Upper lobe of left lung (tissue), 6 donors: ENCODE data around the gene SLC12A6. TPM values are rescaled to one million over a fixed set of nuclear protein-coding genes. Genes with fewer than 3 reads are reported as not detected.

Experiments used
- ATAC-seq, 2 donors: fragments of 200-7000 bp; cut with Tn5 transposase; one replicate each; pipeline ENCODE4 v1.9.1; 2022; ENCODE audit warnings: mild to moderate bottlenecking in 2 of 2, moderate library complexity in 2 of 2; ENCODE audit not compliant: low FRiP score in 2 of 2
- DNase-seq, 2 donors: peaks; one replicate each; pipeline ENCODE4 v3.0.0-alpha.2; 2019 to 2020
- H3K27ac ChIP-seq, 4 donors: fragments of 200-600 bp; sonication (generic); one replicate each; pipeline ENCODE4 v1.5.1; 2016 to 2019
- H3K27me3 ChIP-seq, 4 donors: fragments of 200-600 bp; sonication (generic); one replicate each; pipeline ENCODE4 v1.5.1; 2017 to 2019
- H3K36me3 ChIP-seq, 4 donors: fragments of 200-600 bp; sonication (generic); one replicate each; pipeline ENCODE4 v1.5.1; 2016 to 2019
- H3K4me1 ChIP-seq, 4 donors: fragments of 200-600 bp; sonication (generic); one replicate each; pipeline ENCODE4 v1.5.1; 2018 to 2019
- H3K4me3 ChIP-seq, 4 donors: fragments of 200-600 bp; sonication (generic); one replicate each; pipeline ENCODE4 v1.5.1; 2017 to 2019; ENCODE audit warnings: mild to moderate bottlenecking in 2 of 4, moderate library complexity in 1 of 4
- H3K9me3 ChIP-seq, 4 donors: fragments of 200-600 bp; sonication (generic); one replicate each; pipeline ENCODE4 v1.5.1; 2018 to 2019
- EP300 ChIP-seq, 4 donors: sonication (generic); formaldehyde crosslinking; IDR thresholded peaks; one replicate each; pipeline ENCODE4 v1.5.1; 2017; ENCODE audit warnings: antibody characterized with exemption in 4 of 4, control low read depth in 2 of 4
- POLR2A ChIP-seq, 4 donors: fragments of 450-650 bp; IDR thresholded peaks; one replicate each; pipeline ENCODE4 v1.5.1; 2016 to 2017; ENCODE audit warnings: antibody characterized with exemption in 4 of 4, mild to moderate bottlenecking in 2 of 4
- POLR2AphosphoS5 ChIP-seq, 2 donors: sonication (generic); formaldehyde crosslinking; IDR thresholded peaks; one replicate each; pipeline ENCODE4 v1.5.1; 2017; ENCODE audit warnings: antibody characterized with exemption in 2 of 2
- WGBS, 2 donors: methylation state at CpG; one replicate each; pipeline ENCODE4 v1.1.5; 2017 to 2018; 5-methylcytosine and 5-hydroxymethylcytosine counted together
- total RNA-seq, 6 donors: library from RNA; depleted of rRNA in 4 of 6; stranded (reverse); fragments of >200 nt in 4 of 6; gene quantifications; one replicate each; pipeline versions ENCODE4 v1.1.0 to v1.2.1, GENCODE V29; 2016 to 2021
- TF ChIP-seq, protein P1 (sequence below), 6 experiments: fragments of 450-650 bp in 4 of 6; fragments of 200-600 bp in 2 of 6; sonication (generic) in 2 of 6; IDR thresholded peaks; one replicate each; pipeline ENCODE4 v1.5.1; 2016 to 2019; ENCODE audit warnings: antibody characterized with exemption in 6 of 6
- donor health status: DM: no; HTN: no; CAD: no; lungs with moderate emphysema.
- donor health status: DM: no; HTN: yes; CAD: no; lungs with severe emphysema.

SLC12A6 gene
- total RNA-seq, 6 donors from 2014 or later, result 35.3 to 68.1 (median 50.4) TPM

DNA sequence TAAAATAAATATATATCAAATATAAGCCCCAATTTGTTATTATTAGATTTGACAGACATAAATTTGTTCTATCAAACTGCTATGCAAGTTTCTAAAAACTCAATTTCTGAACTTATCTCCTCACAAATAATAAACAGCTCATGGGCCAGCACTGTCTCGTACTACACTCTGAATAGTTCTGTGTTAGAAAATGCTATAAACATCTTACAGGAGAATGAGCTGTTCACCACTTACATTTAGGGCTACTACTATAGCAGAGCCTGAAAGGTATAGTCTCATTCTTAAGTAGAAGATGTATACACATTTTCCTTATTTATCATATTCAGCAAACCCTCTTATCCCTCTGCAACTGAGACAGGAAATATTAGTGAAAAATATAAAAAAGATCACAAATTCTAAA lies 12.6 kb downstream of the SLC12A6 start:
- Histone ChIP-seq H3K4me1 (no peaks in the 10 kb centered on the region), H3K27me3 (no peaks in the 10 kb centered on the region), H3K9me3 (no peaks in the 10 kb centered on the region), H3K27ac (no peak overlapping the region), H3K36me3 (no peaks in the 10 kb centered on the region), H3K4me3 (no peak overlapping the region)
- no peak for ATAC-seq
- TF ChIP-seq, protein P1, sequence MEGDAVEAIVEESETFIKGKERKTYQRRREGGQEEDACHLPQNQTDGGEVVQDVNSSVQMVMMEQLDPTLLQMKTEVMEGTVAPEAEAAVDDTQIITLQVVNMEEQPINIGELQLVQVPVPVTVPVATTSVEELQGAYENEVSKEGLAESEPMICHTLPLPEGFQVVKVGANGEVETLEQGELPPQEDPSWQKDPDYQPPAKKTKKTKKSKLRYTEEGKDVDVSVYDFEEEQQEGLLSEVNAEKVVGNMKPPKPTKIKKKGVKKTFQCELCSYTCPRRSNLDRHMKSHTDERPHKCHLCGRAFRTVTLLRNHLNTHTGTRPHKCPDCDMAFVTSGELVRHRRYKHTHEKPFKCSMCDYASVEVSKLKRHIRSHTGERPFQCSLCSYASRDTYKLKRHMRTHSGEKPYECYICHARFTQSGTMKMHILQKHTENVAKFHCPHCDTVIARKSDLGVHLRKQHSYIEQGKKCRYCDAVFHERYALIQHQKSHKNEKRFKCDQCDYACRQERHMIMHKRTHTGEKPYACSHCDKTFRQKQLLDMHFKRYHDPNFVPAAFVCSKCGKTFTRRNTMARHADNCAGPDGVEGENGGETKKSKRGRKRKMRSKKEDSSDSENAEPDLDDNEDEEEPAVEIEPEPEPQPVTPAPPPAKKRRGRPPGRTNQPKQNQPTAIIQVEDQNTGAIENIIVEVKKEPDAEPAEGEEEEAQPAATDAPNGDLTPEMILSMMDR (IDR thresholded peaks at IDR 0.05), result no peak
- TF ChIP-seq EP300 (IDR thresholded peaks at IDR 0.05) (no peak), POLR2A (IDR thresholded peaks at IDR 0.05) (no peak), POLR2AphosphoS5 (IDR thresholded peaks at IDR 0.05) (no peak)
- no peak for DNase-seq
- WGBS, 2 donors, result 93 to 96% methylated on average over 1 of the region's 1 CpG

DNA sequence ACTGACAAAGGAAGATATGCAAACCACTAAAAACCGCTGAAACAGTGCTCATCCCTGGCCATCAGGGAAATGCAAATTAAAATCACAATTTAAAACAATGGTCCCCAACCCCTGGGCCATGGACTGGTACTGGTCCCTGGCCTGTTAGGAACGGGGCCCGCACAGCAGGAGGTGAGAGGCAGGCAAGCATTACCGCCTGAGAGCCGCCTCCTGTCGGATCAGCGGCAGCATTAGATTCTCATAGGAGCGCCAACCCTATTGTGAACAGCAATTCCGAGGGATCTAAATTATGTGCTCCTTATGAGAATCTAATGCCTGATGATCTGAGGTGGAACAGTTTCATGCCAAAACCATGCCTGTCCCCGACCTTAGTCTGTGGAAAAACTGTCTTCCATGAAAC lies 14.4 kb downstream of the SLC12A6 start:
- Histone ChIP-seq H3K4me3 (no peak overlapping the region), H3K27me3 (no peaks in the 10 kb centered on the region), H3K36me3 (no peaks in the 10 kb centered on the region), H3K27ac (no peak overlapping the region), H3K4me1 (peaks cover 6 to 10% (median 7%) of the 10 kb centered on the region in 4 donors), H3K9me3 (no peaks in the 10 kb centered on the region)
- no peak for ATAC-seq
- no peak for TF ChIP-seq EP300 (IDR thresholded peaks at IDR 0.05)
- TF ChIP-seq POLR2AphosphoS5 (IDR thresholded peaks at IDR 0.05), result no peak
- no peak for TF ChIP-seq POLR2A (IDR thresholded peaks at IDR 0.05)
- TF ChIP-seq, protein P1 (IDR thresholded peaks at IDR 0.05), result no peak
- DNase-seq, result peak in 1 of 2 donors; percentile 22
- 93 to 97% methylated on average over 10 of the region's 10 CpGs for WGBS, 2 donors

DNA sequence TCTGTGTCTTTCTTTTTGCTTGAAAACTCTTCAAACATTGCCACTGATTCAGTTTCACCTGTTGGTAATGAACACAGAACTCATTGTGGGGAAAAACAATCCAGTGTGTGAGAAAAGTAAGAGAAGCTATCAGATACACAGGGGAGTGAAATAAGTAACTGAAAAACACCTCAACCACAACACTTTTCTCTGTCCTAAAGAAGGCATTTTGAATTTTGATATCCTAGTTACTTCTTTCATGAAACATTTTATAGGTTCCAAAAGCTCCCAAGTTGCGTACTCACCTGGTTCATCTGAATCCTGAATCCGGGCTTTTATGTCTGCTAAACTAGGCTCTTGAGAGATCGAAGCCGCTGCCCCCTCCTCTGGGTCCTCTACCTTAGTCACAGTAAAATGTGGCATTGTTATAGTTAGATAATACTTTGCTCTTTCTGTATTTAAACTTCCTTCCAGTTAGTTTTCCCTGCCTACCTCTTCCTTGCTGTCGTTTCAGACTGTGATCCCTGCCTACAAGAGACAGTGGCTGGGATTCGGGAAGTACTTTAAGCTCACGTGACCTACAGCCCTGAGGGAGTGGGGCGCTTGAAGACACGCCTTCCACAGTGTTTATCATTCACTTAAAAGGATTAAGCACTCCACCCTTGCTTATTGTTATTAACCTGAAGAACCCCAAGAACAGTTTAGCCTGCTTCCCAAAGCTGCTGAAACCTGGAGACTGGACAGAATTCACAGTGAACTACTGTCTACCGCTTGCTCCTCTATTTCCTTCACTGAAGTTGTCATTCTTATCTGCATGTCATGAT lies 19.1 kb downstream of the SLC12A6 start:
- Histone ChIP-seq H3K4me1 (peaks cover 16 to 28% (median 18%) of the 10 kb centered on the region in 4 donors), H3K9me3 (no peaks in the 10 kb centered on the region), H3K36me3 (no peaks in the 10 kb centered on the region), H3K4me3 (peak overlapping the region; percentile 39 to 58 (median 44)), H3K27ac (peak overlapping the region; percentile 53 to 83 (median 71)), H3K27me3 (no peaks in the 10 kb centered on the region)
- DNase-seq (peak in 1 of 2 donors; percentile 89), ATAC-seq (peak; percentile 93 to 98)
- WGBS, 2 donors, result 3% methylated on average over 10 of the region's 10 CpGs
- peak in 3 of 4 donors; percentile 37 to 77 (median 74) for TF ChIP-seq POLR2A (IDR thresholded peaks at IDR 0.05)
- peak; percentile 20 to 94 for TF ChIP-seq POLR2AphosphoS5 (IDR thresholded peaks at IDR 0.05)
- TF ChIP-seq, protein P1 (IDR thresholded peaks at IDR 0.05), result no peak
- TF ChIP-seq EP300 (IDR thresholded peaks at IDR 0.05), result no peak

DNA sequence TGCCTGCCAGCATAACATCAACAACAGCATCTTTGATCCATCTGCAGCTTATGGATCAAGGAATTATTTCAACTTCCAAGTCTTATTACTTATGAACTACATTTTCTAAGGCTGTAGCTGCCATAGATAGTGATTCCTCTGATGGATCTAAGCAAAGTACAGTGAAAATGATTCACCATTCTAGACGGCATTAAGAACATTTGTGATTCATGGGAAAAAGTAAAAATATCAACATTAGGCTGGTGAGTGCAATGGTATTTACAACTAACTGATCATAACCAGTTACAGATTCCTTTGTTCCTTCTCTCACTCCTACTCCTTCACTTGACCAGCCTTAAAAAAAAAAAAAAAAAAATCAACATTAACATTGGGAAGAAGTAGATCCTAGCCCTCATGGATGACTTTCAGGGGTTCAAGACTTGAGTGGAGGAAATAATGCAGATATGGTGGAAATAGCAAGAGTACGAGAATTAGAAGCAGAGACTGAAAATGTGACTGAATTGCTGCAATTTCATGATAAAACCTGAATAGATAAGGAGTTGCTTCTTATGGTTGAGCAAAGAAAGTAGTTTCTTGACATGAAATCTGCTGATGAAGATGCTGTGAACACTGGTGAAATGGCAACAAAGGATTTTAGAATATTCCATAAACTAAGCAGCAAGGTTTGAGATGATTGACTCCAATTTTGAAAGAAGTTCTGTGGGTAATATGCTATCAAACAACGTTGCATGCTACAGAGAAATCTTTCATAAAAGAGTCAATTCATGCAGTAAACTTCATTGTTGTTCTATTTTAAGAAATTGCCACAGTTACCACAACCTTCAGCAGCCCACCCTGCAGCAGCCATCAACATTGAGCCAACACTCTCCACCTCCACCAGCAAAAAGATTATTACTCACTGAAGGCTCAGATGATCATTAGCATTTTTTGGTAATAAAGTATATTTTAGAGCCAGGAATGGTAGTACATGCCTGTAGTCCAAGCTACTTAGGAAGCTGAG lies 22.8 kb downstream of the SLC12A6 start:
- no peaks in the 10 kb centered on the region for H3K9me3 ChIP-seq
- no peaks in the 10 kb centered on the region for H3K36me3 ChIP-seq
- ATAC-seq, result no peak
- H3K4me1 ChIP-seq, result peaks cover 16 to 28% (median 18%) of the 10 kb centered on the region in 4 donors
- no peak for DNase-seq
- H3K27me3 ChIP-seq, result no peaks in the 10 kb centered on the region
- no peak overlapping the region for H3K27ac ChIP-seq
- no peak overlapping the region for H3K4me3 ChIP-seq
- WGBS, 2 donors, result 78 to 84% methylated on average over 3 of the region's 3 CpGs
- TF ChIP-seq, protein P1 (IDR thresholded peaks at IDR 0.05), result no peak
- TF ChIP-seq POLR2A (IDR thresholded peaks at IDR 0.05) (no peak), POLR2AphosphoS5 (IDR thresholded peaks at IDR 0.05) (no peak), EP300 (IDR thresholded peaks at IDR 0.05) (no peak)
